ENCODE results near the gene MRPL48.

Gene MRPL48

DNA sequence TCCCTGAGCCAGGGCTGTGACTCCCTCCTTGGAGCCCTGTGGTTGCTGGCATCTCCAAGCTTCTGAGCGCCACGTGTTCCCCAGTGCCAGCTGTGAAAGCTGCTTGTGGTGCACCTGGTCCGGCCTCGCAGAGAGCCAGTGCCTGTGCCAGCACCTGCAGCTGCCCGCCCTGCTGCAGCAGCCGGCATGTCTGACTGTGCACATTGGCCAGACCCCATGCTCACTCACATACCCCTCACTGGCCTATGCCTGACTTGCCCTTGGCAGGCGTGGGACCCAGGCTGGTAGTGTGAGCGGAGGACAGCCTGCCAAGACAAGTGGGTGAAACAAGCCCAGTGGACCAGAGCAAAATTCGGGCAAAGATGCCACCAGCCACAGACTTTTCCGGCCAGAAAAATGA is 9.8 kb downstream of the MRPL48 start:
- H3K27me3 ChIP-seq (ENCODE audit: control insufficient read depth, insufficient read depth, low read length) = no peaks in the 10 kb centered on the region
- H3K9ac ChIP-seq (ENCODE audit: low read depth, low read length) = no peak overlapping the region
- no peaks in the 10 kb centered on the region for H3K36me3 ChIP-seq (ENCODE audit: control insufficient read depth, insufficient read depth, low read length)
- H3K9me3 ChIP-seq (ENCODE audit: control insufficient read depth, insufficient read depth, low read length) = no peaks in the 10 kb centered on the region
- no peaks in the 10 kb centered on the region for H3K4me1 ChIP-seq (ENCODE audit: control insufficient read depth, insufficient read depth, low read length)
- no peak overlapping the region for H3K4me3 ChIP-seq (ENCODE audit: low read depth, low read length)
- no peak overlapping the region for H3K27ac ChIP-seq (ENCODE audit: low read depth, low read length)

DNA sequence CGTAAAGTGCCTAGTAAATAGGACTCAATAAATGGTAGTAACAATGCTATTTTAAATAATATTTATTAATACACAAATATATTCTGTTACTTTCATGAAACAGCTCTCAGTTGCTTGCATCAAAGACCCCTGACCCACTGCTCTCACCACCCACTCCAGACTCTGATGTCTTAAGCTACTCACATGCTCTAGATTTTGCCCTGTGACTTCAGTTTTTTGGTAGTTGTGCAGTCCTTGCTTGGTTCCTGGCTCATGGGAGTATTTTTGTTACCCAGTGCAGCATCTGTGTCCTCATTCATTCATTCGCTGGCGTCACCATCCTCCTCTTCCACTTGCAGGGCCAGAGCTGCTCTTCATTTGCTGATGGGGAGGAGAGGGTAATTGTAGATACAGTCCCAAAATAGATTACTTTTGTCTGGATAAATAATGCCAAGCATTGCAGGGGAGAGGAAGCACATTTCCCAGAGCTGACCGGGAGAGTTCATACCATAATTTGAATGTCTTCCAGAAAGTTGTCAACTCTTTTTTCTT is 12.7 kb downstream of the MRPL48 start:
- Histone ChIP-seq H3K4me1 (ENCODE audit: control insufficient read depth, insufficient read depth, low read length) (no peaks in the 10 kb centered on the region), H3K36me3 (ENCODE audit: control insufficient read depth, insufficient read depth, low read length) (no peaks in the 10 kb centered on the region), H3K27ac (ENCODE audit: low read depth, low read length) (no peak overlapping the region), H3K9me3 (ENCODE audit: control insufficient read depth, insufficient read depth, low read length) (no peaks in the 10 kb centered on the region), H3K27me3 (ENCODE audit: control insufficient read depth, insufficient read depth, low read length) (no peaks in the 10 kb centered on the region), H3K9ac (ENCODE audit: low read depth, low read length) (no peak overlapping the region), H3K4me3 (ENCODE audit: low read depth, low read length) (no peak overlapping the region)

DNA sequence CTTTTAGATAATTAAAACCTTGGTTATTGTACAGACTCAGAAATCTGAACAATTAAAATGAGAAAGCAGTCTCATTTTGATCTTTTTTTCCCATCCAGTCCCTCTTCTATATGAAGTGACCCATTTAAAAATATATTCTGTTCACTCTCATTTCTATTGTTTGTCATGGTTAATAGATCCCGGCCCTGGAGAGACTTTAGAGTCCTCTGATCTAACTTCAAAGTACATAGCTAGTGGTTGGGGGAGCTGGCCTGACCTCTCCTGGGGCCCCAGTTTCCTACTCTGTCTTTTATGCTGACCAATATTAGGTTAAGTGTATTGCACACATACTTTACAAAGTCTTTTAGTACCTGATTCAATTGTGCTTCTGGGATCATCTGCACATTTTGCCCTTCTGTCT is 13.5 kb downstream of the MRPL48 start:
- H3K27ac ChIP-seq (ENCODE audit: low read depth, low read length) = no peak overlapping the region
- H3K9ac ChIP-seq (ENCODE audit: low read depth, low read length) = no peak overlapping the region
- H3K36me3 ChIP-seq (ENCODE audit: control insufficient read depth, insufficient read depth, low read length) = no peaks in the 10 kb centered on the region
- no peak overlapping the region for H3K4me3 ChIP-seq (ENCODE audit: low read depth, low read length)
- no peaks in the 10 kb centered on the region for H3K27me3 ChIP-seq (ENCODE audit: control insufficient read depth, insufficient read depth, low read length)
- no peaks in the 10 kb centered on the region for H3K9me3 ChIP-seq (ENCODE audit: control insufficient read depth, insufficient read depth, low read length)
- H3K4me1 ChIP-seq (ENCODE audit: control insufficient read depth, insufficient read depth, low read length) = no peaks in the 10 kb centered on the region

DNA sequence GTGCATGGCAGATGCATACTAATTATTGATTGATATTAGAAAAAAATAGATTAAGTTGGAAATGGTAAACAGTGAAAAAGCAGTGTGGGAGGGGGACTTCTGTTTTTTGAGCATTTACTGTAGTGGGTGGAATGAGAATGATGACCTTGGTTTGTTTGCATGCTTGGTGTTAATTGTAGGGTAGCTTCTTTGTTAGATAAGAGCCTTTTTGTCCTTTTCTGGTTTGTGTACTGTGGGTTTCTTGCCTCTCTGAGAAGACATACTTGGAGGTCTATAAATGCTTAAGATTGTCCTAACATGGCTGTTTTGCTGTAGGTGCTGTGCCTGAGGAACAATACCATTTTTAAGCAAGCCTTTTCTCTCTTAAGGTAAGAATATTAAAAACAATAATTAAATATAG is 17.0 kb downstream of the MRPL48 start:
- Histone ChIP-seq H3K4me3 (ENCODE audit: low read depth, low read length) (no peak overlapping the region), H3K4me1 (ENCODE audit: control insufficient read depth, insufficient read depth, low read length) (no peaks in the 10 kb centered on the region), H3K9ac (ENCODE audit: low read depth, low read length) (no peak overlapping the region), H3K27ac (ENCODE audit: low read depth, low read length) (no peak overlapping the region), H3K27me3 (ENCODE audit: control insufficient read depth, insufficient read depth, low read length) (no peaks in the 10 kb centered on the region), H3K9me3 (ENCODE audit: control insufficient read depth, insufficient read depth, low read length) (no peaks in the 10 kb centered on the region), H3K36me3 (ENCODE audit: control insufficient read depth, insufficient read depth, low read length) (peaks cover 8% of the 10 kb centered on the region)

DNA sequence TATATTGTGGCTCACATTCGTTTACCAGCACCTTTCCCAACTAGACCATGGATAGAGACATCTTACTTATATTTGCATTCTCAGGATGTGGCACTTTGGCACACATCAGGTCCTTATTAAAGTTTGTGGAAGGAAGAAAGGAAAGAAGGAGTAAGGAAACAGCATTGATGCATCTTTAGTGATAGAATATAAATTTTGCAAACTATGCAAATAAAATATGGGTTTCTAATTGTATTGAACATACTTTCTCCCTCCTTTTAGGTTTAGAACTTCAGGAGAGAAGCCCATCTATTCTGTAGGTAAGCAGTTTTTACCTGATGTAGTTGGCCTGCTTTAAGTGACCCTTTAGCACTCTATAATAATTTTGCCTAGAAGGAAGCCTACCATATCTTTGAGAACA is 20.4 kb downstream of the MRPL48 start:
- Histone ChIP-seq H3K36me3 (ENCODE audit: control insufficient read depth, insufficient read depth, low read length) (peaks cover 8% of the 10 kb centered on the region), H3K4me1 (ENCODE audit: control insufficient read depth, insufficient read depth, low read length) (no peaks in the 10 kb centered on the region), H3K9ac (ENCODE audit: low read depth, low read length) (no peak overlapping the region)

DNA sequence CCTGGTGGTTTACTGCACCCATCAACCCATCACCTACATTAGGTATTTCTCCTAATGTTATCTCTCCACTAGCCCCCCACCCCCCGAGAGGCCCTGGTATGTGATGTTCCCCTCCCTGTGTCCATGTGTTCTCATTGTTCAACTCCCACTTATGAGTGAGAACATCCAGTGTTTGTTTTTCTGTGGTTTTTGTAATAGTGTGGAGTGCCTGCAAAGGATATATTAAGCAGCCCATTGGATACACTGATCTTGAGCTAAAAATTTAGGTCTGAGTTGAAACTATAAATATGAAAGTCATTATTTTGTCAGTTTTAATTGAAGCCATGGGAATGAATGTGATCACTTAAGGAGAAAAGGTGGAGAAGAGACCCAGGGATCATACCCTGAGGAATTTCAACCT is 23.0 kb downstream of the MRPL48 start:
- Histone ChIP-seq H3K4me1 (ENCODE audit: control insufficient read depth, insufficient read depth, low read length) (no peaks in the 10 kb centered on the region), H3K4me3 (ENCODE audit: low read depth, low read length) (no peak overlapping the region)

More for the DNA sequence above, 20.4 kb downstream of the MRPL48 start:
- no peak overlapping the region for H3K4me3 ChIP-seq (ENCODE audit: low read depth, low read length)
- H3K9me3 ChIP-seq (ENCODE audit: control insufficient read depth, insufficient read depth, low read length) = no peaks in the 10 kb centered on the region
- H3K27ac ChIP-seq (ENCODE audit: low read depth, low read length) = no peak overlapping the region
- H3K27me3 ChIP-seq (ENCODE audit: control insufficient read depth, insufficient read depth, low read length) = no peaks in the 10 kb centered on the region

DNA sequence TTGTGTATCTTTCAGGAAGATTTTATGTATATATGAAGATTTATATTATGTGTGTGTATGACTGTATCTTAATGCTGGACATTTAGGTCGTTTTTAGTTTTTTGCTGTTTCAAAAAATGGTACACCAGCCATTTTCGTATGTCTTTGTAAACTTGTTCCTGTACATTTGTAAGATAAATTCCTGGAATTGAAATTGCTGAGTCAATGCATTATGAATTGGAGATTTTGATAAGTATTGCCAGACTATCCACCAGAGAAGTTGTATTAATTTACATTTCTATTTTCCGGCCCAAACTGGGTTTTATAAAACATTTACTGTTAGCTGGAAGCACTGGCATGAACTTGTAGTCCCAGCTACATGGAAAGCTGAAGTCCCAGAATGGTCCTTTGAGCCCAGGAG is 24.6 kb downstream of the MRPL48 start:
- Histone ChIP-seq H3K27me3 (ENCODE audit: control insufficient read depth, insufficient read depth, low read length) (no peaks in the 10 kb centered on the region), H3K9me3 (ENCODE audit: control insufficient read depth, insufficient read depth, low read length) (no peaks in the 10 kb centered on the region), H3K36me3 (ENCODE audit: control insufficient read depth, insufficient read depth, low read length) (peaks cover 8% of the 10 kb centered on the region), H3K27ac (ENCODE audit: low read depth, low read length) (no peak overlapping the region), H3K9ac (ENCODE audit: low read depth, low read length) (no peak overlapping the region), H3K4me3 (ENCODE audit: low read depth, low read length) (no peak overlapping the region), H3K4me1 (ENCODE audit: control insufficient read depth, insufficient read depth, low read length) (no peaks in the 10 kb centered on the region)

More for the DNA sequence above, 23.0 kb downstream of the MRPL48 start:
- Histone ChIP-seq H3K9ac (ENCODE audit: low read depth, low read length) (no peak overlapping the region), H3K27ac (ENCODE audit: low read depth, low read length) (no peak overlapping the region), H3K9me3 (ENCODE audit: control insufficient read depth, insufficient read depth, low read length) (no peaks in the 10 kb centered on the region), H3K36me3 (ENCODE audit: control insufficient read depth, insufficient read depth, low read length) (peaks cover 8% of the 10 kb centered on the region), H3K27me3 (ENCODE audit: control insufficient read depth, insufficient read depth, low read length) (no peaks in the 10 kb centered on the region)

DNA sequence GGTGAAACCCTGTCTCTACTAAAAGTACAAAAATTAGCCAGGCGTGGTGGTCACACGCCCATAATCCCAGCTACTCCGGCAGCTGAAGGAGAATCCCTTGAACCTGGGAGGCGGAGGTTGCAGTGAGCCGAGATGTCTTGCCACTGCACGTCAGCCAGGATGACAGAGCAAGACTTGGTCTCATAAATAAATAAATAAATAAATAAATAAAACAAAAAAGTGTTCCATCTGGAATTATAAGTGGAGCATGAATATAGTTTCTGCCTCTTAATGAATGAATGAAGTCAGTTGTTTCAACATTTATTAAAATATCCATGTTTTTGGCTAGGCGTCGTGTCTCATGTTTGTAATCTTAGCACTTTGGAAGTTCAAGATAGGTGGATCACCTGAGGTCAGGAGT is 27.1 kb downstream of the MRPL48 start:
- Histone ChIP-seq H3K4me1 (ENCODE audit: control insufficient read depth, insufficient read depth, low read length) (peaks cover 17% of the 10 kb centered on the region), H3K4me3 (ENCODE audit: low read depth, low read length) (no peak overlapping the region), H3K27ac (ENCODE audit: low read depth, low read length) (no peak overlapping the region), H3K9me3 (ENCODE audit: control insufficient read depth, insufficient read depth, low read length) (no peaks in the 10 kb centered on the region), H3K36me3 (ENCODE audit: control insufficient read depth, insufficient read depth, low read length) (no peaks in the 10 kb centered on the region), H3K9ac (ENCODE audit: low read depth, low read length) (no peak overlapping the region), H3K27me3 (ENCODE audit: control insufficient read depth, insufficient read depth, low read length) (no peaks in the 10 kb centered on the region)

DNA sequence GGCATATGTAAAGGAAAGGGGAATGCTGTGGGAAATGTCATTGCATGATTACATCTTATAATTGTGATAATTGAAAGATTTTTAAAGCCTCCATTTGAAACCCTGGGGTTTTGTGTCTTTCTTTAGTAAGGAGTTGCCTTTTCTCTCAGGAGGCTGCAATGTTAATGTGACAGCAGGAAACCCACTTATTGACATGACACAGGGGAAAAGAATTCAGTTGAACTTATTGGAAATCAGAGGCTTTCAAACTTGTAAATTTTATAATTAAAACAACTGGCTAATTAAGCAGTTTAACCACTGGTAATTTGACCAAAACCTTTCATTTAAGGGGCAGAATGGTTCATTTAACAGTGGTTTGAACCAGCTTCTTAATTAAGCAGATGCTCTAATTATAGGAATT is 31.2 kb downstream of the MRPL48 start:
- Histone ChIP-seq H3K9me3 (ENCODE audit: control insufficient read depth, insufficient read depth, low read length) (0 out of 2 replicates have a peak, but pooled peaks cover 3% of the 10 kb centered on the region), H3K27me3 (ENCODE audit: control insufficient read depth, insufficient read depth, low read length) (no peaks in the 10 kb centered on the region), H3K4me1 (ENCODE audit: control insufficient read depth, insufficient read depth, low read length) (peaks cover 17% of the 10 kb centered on the region), H3K36me3 (ENCODE audit: control insufficient read depth, insufficient read depth, low read length) (no peaks in the 10 kb centered on the region), H3K27ac (ENCODE audit: low read depth, low read length) (peak overlapping the region; percentile 90), H3K4me3 (ENCODE audit: low read depth, low read length) (no peak overlapping the region), H3K9ac (ENCODE audit: low read depth, low read length) (peak overlapping the region; percentile 36; the same call in 1 of the 2 replicates)

DNA sequence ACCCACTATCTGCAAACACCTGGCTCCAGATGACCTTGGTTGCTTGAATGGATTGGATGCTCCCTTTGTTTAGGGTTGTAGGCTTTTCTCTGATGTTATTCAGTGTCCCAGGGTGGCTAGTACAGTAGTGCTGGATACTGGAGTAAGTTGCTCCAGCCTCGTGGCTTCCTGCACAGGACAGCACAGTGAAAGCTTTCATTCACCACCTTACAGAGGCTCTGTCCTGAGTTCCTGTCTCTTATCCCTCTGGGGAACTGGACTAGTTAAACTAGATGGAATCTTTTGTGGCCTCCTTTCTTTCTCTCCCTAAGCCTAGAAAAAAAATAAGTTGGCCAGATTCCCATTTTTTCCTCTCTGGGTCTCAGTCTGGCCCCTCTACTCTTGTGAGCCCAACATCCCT is 42.6 kb downstream of the MRPL48 start:
- no peaks in the 10 kb centered on the region for H3K9me3 ChIP-seq (ENCODE audit: control insufficient read depth, insufficient read depth, low read length)
- no peak overlapping the region for H3K27ac ChIP-seq (ENCODE audit: low read depth, low read length)
- no peaks in the 10 kb centered on the region for H3K4me1 ChIP-seq (ENCODE audit: control insufficient read depth, insufficient read depth, low read length)
- H3K36me3 ChIP-seq (ENCODE audit: control insufficient read depth, insufficient read depth, low read length) = peaks cover 16% of the 10 kb centered on the region; the same call in 1 of the 2 replicates
- no peaks in the 10 kb centered on the region for H3K27me3 ChIP-seq (ENCODE audit: control insufficient read depth, insufficient read depth, low read length)
- no peak overlapping the region for H3K4me3 ChIP-seq (ENCODE audit: low read depth, low read length)
- no peak overlapping the region for H3K9ac ChIP-seq (ENCODE audit: low read depth, low read length)

DNA sequence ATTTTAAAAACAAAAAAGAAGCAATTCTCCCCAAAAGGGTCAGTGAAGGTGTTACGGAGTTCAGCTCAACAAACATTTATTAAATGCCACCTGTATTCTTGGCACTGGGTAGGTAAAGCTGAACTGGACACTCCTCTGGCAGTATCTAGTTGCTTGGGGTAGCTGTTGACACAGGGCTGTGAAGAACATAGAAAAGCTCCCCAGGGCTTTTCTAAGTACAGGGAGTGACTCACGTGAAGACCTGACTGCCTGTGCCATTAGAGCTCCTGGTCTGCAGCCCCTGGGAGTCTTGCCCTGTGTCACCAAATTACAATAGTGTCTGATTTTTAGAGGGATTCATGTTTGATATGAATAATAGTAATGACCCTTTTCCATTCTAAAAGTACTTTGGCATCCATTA is 45.4 kb downstream of the MRPL48 start:
- Histone ChIP-seq H3K4me1 (ENCODE audit: control insufficient read depth, insufficient read depth, low read length) (peaks cover 1% of the 10 kb centered on the region; the same call in 1 of the 2 replicates), H3K36me3 (ENCODE audit: control insufficient read depth, insufficient read depth, low read length) (0 out of 2 replicates have a peak, but pooled peaks cover 3% of the 10 kb centered on the region), H3K9me3 (ENCODE audit: control insufficient read depth, insufficient read depth, low read length) (no peaks in the 10 kb centered on the region), H3K4me3 (ENCODE audit: low read depth, low read length) (no peak overlapping the region), H3K27ac (ENCODE audit: low read depth, low read length) (no peak overlapping the region), H3K9ac (ENCODE audit: low read depth, low read length) (no peak overlapping the region), H3K27me3 (ENCODE audit: control insufficient read depth, insufficient read depth, low read length) (no peaks in the 10 kb centered on the region)
